GM12865 (cell line): ENCODE measurements around the gene PLCXD3.

Source experiments
- DNase-seq: peaks from one replicate; pipeline ENCODE4 v3.0.0; 2010; ENCODE audit warnings: low read depth
- H3K4me3 ChIP-seq: 2 replicates; pipeline ENCODE4 v1.5.1; 2011; ENCODE audit warnings: mild to moderate bottlenecking, low read depth, low read length, control low read depth
- CTCF ChIP-seq: IDR thresholded peaks from 2 replicates; pipeline ENCODE4 v1.5.1; 2011; ENCODE audit warnings: low read length, control low read depth, low read depth, inconsistent platforms; ENCODE audit not compliant: insufficient read depth; ENCODE audit errors: missing control alignments

The PLCXD3 gene

GRCh38 chr5:41373230-41373629 lies 137.2 kb downstream of the PLCXD3 start:
- H3K4me3 ChIP-seq: no peak overlapping the region
- DNase-seq: no peak
- TF ChIP-seq CTCF: no peak

GRCh38 chr5:41371738-41372137 lies 138.7 kb downstream of the PLCXD3 start:
- no peak for TF ChIP-seq CTCF
- H3K4me3 ChIP-seq: no peak overlapping the region
- DNase-seq: no peak

- H3K4me3 ChIP-seq: no peak overlapping the region
- no peak for DNase-seq
- no peak for TF ChIP-seq CTCF
These were observed 139.9 kb downstream of the PLCXD3 start for GRCh38 chr5:41370482-41370881.

GRCh38 chr5:41369799-41370198 lies 140.6 kb downstream of the PLCXD3 start:
- DNase-seq: no peak
- H3K4me3 ChIP-seq: no peak overlapping the region
- TF ChIP-seq CTCF: no peak

- H3K4me3 ChIP-seq: no peak overlapping the region
- TF ChIP-seq CTCF: no peak
- DNase-seq: no peak
These were observed 142.2 kb downstream of the PLCXD3 start for GRCh38 chr5:41368158-41368557.

GRCh38 chr5:41365369-41365768 lies 145.0 kb downstream of the PLCXD3 start:
- DNase-seq: no peak
- no peak for TF ChIP-seq CTCF
- H3K4me3 ChIP-seq: no peak overlapping the region

GRCh38 chr5:41364346-41364745 lies 146.1 kb downstream of the PLCXD3 start:
- TF ChIP-seq CTCF: no peak
- no peak overlapping the region for H3K4me3 ChIP-seq
- DNase-seq: no peak
